HepG2 (cell line): ENCODE measurements around the gene IFT172. TPM values are rescaled to one million over a fixed set of nuclear protein-coding genes. Genes with fewer than 3 reads are reported as not detected.

ENCODE experiments used
- CEBPG ChIP-seq: IDR thresholded peaks from 2 replicates; pipeline ENCODE4 v1.6.1; 2016
- CEBPZ ChIP-seq: IDR thresholded peaks from 2 replicates; pipeline ENCODE4 v1.6.1; 2012; ENCODE audit warnings: low read length, improper control_type of control experiment
- CTCF ChIP-seq: sonication (generic); formaldehyde crosslinking; IDR thresholded peaks from 2 replicates; pipeline ENCODE4 v1.5.0; 2020; ENCODE audit warnings: mild to moderate bottlenecking, missing genetic modification reagents, moderate library complexity
- FOXO4 ChIP-seq: sonication (generic); formaldehyde crosslinking; conservative IDR thresholded peaks from 2 replicates; pipeline ENCODE4 v1.8.1; 2023; ENCODE audit warnings: missing genetic modification reagents
- HES4 ChIP-seq: sonication (generic); formaldehyde crosslinking; IDR thresholded peaks from 2 replicates; pipeline ENCODE4 v1.9.0; 2021; ENCODE audit warnings: mild to moderate bottlenecking, missing genetic modification reagents, borderline replicate concordance
- KLF13 ChIP-seq: sonication (generic); formaldehyde crosslinking; IDR thresholded peaks from 2 replicates; pipeline ENCODE4 v1.4.0; 2020; ENCODE audit warnings: mild to moderate bottlenecking, missing genetic modification reagents
- KLF15 ChIP-seq: sonication (generic); formaldehyde crosslinking; IDR thresholded peaks from 2 replicates; pipeline ENCODE4 v1.8.1; 2023; ENCODE audit warnings: borderline replicate concordance, mild to moderate bottlenecking, inconsistent platforms, missing genetic modification reagents, mixed read lengths
- MAFG ChIP-seq: sonication (generic); formaldehyde crosslinking; IDR thresholded peaks from 2 replicates; pipeline ENCODE4 v1.5.1; 2020; ENCODE audit warnings: mild to moderate bottlenecking, missing genetic modification reagents
- MYPOP ChIP-seq: sonication (generic); formaldehyde crosslinking; IDR thresholded peaks from 2 replicates; pipeline ENCODE4 v1.8.1; 2023; ENCODE audit warnings: mild to moderate bottlenecking, moderate library complexity, missing genetic modification reagents
- PAF1 ChIP-seq: IDR thresholded peaks from 2 replicates; pipeline ENCODE4 v1.6.1; 2016; ENCODE audit warnings: missing genetic modification reagents, missing compliant biosample characterization
- PHF8 ChIP-seq: sonication (generic); formaldehyde crosslinking; IDR thresholded peaks from 2 replicates; pipeline ENCODE4 v1.5.0; 2020; ENCODE audit warnings: missing genetic modification reagents
- ZNF143 ChIP-seq: sonication (generic); formaldehyde crosslinking; IDR thresholded peaks from 2 replicates; pipeline ENCODE4 v1.4.0; 2020; ENCODE audit warnings: missing genetic modification reagents
- ZNF207 ChIP-seq: fragments of 450-650 bp; IDR thresholded peaks from 2 replicates; pipeline ENCODE4 v1.6.1; 2016; ENCODE audit warnings: antibody characterized with exemption, borderline replicate concordance
- ZNF3 ChIP-seq: IDR thresholded peaks from 2 replicates; pipeline ENCODE4 v1.7.0; 2017; ENCODE audit warnings: inconsistent platforms
- ZNF326 ChIP-seq: sonication (generic); formaldehyde crosslinking; IDR thresholded peaks from 2 replicates; pipeline ENCODE4 v1.4.0; 2020; ENCODE audit warnings: missing genetic modification reagents, borderline replicate concordance
- ZNF33B ChIP-seq: sonication (generic); formaldehyde crosslinking; IDR thresholded peaks from 2 replicates; pipeline ENCODE4 v1.5.1; 2020; ENCODE audit warnings: mild to moderate bottlenecking, missing genetic modification reagents
- ZNF414 ChIP-seq: sonication (generic); formaldehyde crosslinking; IDR thresholded peaks from 2 replicates; pipeline ENCODE4 v1.5.0; 2020; ENCODE audit warnings: missing genetic modification reagents
- ZNF567 ChIP-seq: sonication (generic); formaldehyde crosslinking; IDR thresholded peaks from 2 replicates; pipeline ENCODE4 v1.8.1; 2023; ENCODE audit warnings: mild to moderate bottlenecking, missing genetic modification reagents, borderline replicate concordance
- ZSCAN22 ChIP-seq: sonication (generic); formaldehyde crosslinking; IDR thresholded peaks from 2 replicates; pipeline ENCODE4 v1.4.0; 2020; ENCODE audit warnings: mild to moderate bottlenecking, missing genetic modification reagents
- polyA plus RNA-seq, 8 experiments: library from polyadenylated mRNA; depleted of rRNA in 3 of 8; stranded (reverse) in 7 of 8; unstranded in 1 of 8; fragments of >200 nt; fragmentation: Illumina TruSeq in 4 of 8; extraction: Trizol in 4 of 8; gene quantifications; 2 replicates each; pipeline versions ENCODE4 v1.2.1 to v1.2.3, GENCODE V29; 2011 to 2016; ENCODE audit warnings: low read depth in 4 of 8, missing spikeins in 1 of 8, mixed read lengths in 1 of 8; ENCODE audit not compliant: insufficient read depth in 1 of 8
- total RNA-seq, 5 experiments: library from RNA; depleted of rRNA; stranded (reverse); fragments of >200 nt; fragmentation: Illumina TruSeq; extraction: Trizol; gene quantifications; 2 replicates each; pipeline ENCODE4 v1.2.3, GENCODE V29; 2016; ENCODE audit warnings: low read depth in 1 of 5

IFT172 gene
- total and polyA plus RNA-seq, 2 of the 13 experiments (the other 11 are each of a cell fraction or from before 2014, with no cell fraction given): 21.6 to 35.7 TPM

GRCh38 chr2:27428213-27428977 lies 61.1 kb downstream of the IFT172 start, which contains the start of gene NRBP1 (continued):
- TF ChIP-seq CTCF (CRISPR knock-in tag) (peak; percentile 52), MYPOP (CRISPR knock-in tag) (peak; percentile 99), ZSCAN22 (CRISPR knock-in tag) (no peak; the same call in 1 of the 2 replicates), ZNF3 (CRISPR knock-in tag) (no peak; the same call in 1 of the 2 replicates), ZNF143 (CRISPR knock-in tag) (no peak), FOXO4 (CRISPR knock-in tag) (no peak), MAFG (CRISPR knock-in tag) (peak; percentile 66; the same call in 1 of the 2 replicates), PHF8 (peak; percentile 98), ZNF414 (CRISPR knock-in tag) (0 out of 2 replicates have a peak, but pooled peaks have one; percentile 25), ZNF207 (no peak), PAF1 (CRISPR knock-in tag) (no peak), KLF13 (CRISPR knock-in tag) (no peak; the same call in 1 of the 2 replicates), HES4 (peak; percentile 87; the same call in 1 of the 2 replicates), KLF15 (0 out of 2 replicates have a peak, but pooled peaks have one; percentile 60), CEBPG (CRISPR knock-in tag) (no peak; the same call in 1 of the 2 replicates), ZNF567 (CRISPR knock-in tag) (peak; percentile 71; the same call in 1 of the 2 replicates), ZNF33B (CRISPR knock-in tag) (peak; percentile 93; the same call in 1 of the 2 replicates), CEBPZ (no peak), ZNF326 (CRISPR knock-in tag) (no peak)
